ENCODE measurements around the gene ANKS1B. TPM values are rescaled to one million over a fixed set of nuclear protein-coding genes. Genes with fewer than 3 reads are reported as not detected.

ANKS1B gene
- total and polyA plus RNA-seq, 2 experiments from 2014 or later = 1.8 to 1.9 TPM

GRCh38 chr12:99431203-99431602 is 553.5 kb downstream of the ANKS1B start:
- no peaks in the 10 kb centered on the region for H3K9me3 ChIP-seq (ENCODE audit: low read depth)
- no peak overlapping the region for H3K27ac ChIP-seq
- H3K27me3 ChIP-seq = no peaks in the 10 kb centered on the region
- no peak for TF ChIP-seq CTCF (IDR thresholded peaks at IDR 0.05; ENCODE audit: low read depth, low read length)
- DNase-seq (ENCODE audit: low read depth in 1 of 2, low spot score in 1 of 2) = no peak
- H3K4me1 ChIP-seq (ENCODE audit: low read depth) = no peaks in the 10 kb centered on the region
- no peaks in the 10 kb centered on the region for H3K36me3 ChIP-seq
- H3K4me3 ChIP-seq = no peak overlapping the region

GRCh38 chr12:99427104-99427503 is 557.6 kb downstream of the ANKS1B start:
- H3K4me1 ChIP-seq (ENCODE audit: low read depth) = no peaks in the 10 kb centered on the region
- H3K9me3 ChIP-seq (ENCODE audit: low read depth) = no peaks in the 10 kb centered on the region
- DNase-seq (ENCODE audit: low read depth in 1 of 2, low spot score in 1 of 2) = no peak
- H3K27ac ChIP-seq = no peak overlapping the region
- no peaks in the 10 kb centered on the region for H3K27me3 ChIP-seq
- no peaks in the 10 kb centered on the region for H3K36me3 ChIP-seq
- TF ChIP-seq CTCF (IDR thresholded peaks at IDR 0.05; ENCODE audit: low read depth, low read length) = no peak
- no peak overlapping the region for H3K4me3 ChIP-seq

GRCh38 chr12:99418379-99418778 is 566.4 kb downstream of the ANKS1B start:
- Histone ChIP-seq H3K27me3 (no peaks in the 10 kb centered on the region), H3K36me3 (no peaks in the 10 kb centered on the region), H3K9me3 (ENCODE audit: low read depth) (no peaks in the 10 kb centered on the region), H3K4me1 (ENCODE audit: low read depth) (no peaks in the 10 kb centered on the region), H3K4me3 (no peak overlapping the region), H3K27ac (no peak overlapping the region)
- DNase-seq (ENCODE audit: low read depth in 1 of 2, low spot score in 1 of 2) = no peak
- TF ChIP-seq CTCF (IDR thresholded peaks at IDR 0.05; ENCODE audit: low read depth, low read length) = no peak

- no peak for DNase-seq (ENCODE audit: low read depth in 1 of 2, low spot score in 1 of 2)
- Histone ChIP-seq H3K36me3 (no peaks in the 10 kb centered on the region), H3K27ac (no peak overlapping the region), H3K9me3 (ENCODE audit: low read depth) (no peaks in the 10 kb centered on the region), H3K4me1 (ENCODE audit: low read depth) (no peaks in the 10 kb centered on the region), H3K4me3 (no peak overlapping the region), H3K27me3 (no peaks in the 10 kb centered on the region)
- no peak for TF ChIP-seq CTCF (IDR thresholded peaks at IDR 0.05; ENCODE audit: low read depth, low read length)
Observed at GRCh38 chr12:99413751-99414150, 571.0 kb downstream of the ANKS1B start.

- H3K9me3 ChIP-seq (ENCODE audit: low read depth) = no peaks in the 10 kb centered on the region
- H3K36me3 ChIP-seq = no peaks in the 10 kb centered on the region
- no peak overlapping the region for H3K4me3 ChIP-seq
- H3K27ac ChIP-seq = no peak overlapping the region
- H3K4me1 ChIP-seq (ENCODE audit: low read depth) = no peaks in the 10 kb centered on the region
- peaks cover 5% of the 10 kb centered on the region for H3K27me3 ChIP-seq
- no peak for DNase-seq (ENCODE audit: low read depth in 1 of 2, low spot score in 1 of 2)
- TF ChIP-seq CTCF (IDR thresholded peaks at IDR 0.05; ENCODE audit: low read depth, low read length) = no peak
Observed at GRCh38 chr12:99393763-99394162, 591.0 kb downstream of the ANKS1B start.
